C4-2B (cell line): ENCODE data around the gene AIRE.

Source experiments
- CTCF ChIP-seq: fragments of 450-650 bp; conservative IDR thresholded peaks from 2 replicates; pipeline ENCODE4 v1.5.1; 2017; ENCODE audit warnings: mild to moderate bottlenecking
- ZFX ChIP-seq: fragments of 450-650 bp; IDR thresholded peaks from 2 replicates; pipeline ENCODE4 v1.6.1; 2017

DNA sequence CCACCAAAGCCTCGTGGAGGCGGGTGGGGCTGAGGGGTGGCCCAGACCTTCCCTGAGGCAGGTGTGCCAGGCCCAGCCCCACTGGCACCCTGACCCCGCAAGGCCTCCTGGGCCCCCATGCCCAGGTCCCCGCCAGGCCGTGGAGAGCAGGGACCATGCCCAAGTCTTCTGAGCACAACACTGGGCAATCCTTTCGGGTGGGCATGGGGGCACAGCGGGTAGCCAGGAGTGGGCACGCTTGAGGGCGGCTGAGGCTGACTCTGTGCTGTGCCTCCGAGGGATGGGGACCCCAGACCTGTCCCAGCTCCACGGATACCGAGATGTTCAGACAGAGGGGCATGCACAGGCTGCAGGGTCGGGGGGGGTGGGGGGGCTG lies 40.6 kb downstream of the AIRE start:
- TF ChIP-seq CTCF = no peak
- TF ChIP-seq ZFX = no peak
